NCI-H2196 treated with DMSO at 0.1 percent for 48 hours (cell line): ENCODE data around the gene UBAC1.
"Not testable (repeated sequence)": the region's sequence is repeated elsewhere in the genome, so short reads cannot be mapped to it uniquely, and the experiment has no call there.

Experiments
- DNase-seq: peaks from one replicate; lab custom pipeline; 2025; ENCODE audit not compliant: unreplicated experiment; lab: John Stamatoyannopoulos, UW

UBAC1 gene

GRCh38 chr9:135944444-135945252 lies 16.5 kb downstream of the UBAC1 start:
- no peak for DNase-seq

- not testable (repeated sequence) for DNase-seq
Measured at GRCh38 chr9:135943604-135944003, 17.6 kb downstream of the UBAC1 start.

GRCh38 chr9:135941288-135941995 lies 19.7 kb downstream of the UBAC1 start:
- no peak for DNase-seq

- DNase-seq: no peak
Measured at GRCh38 chr9:135939351-135940265, 21.6 kb downstream of the UBAC1 start.

- DNase-seq: no peak
Measured at GRCh38 chr9:135937521-135938489, 23.4 kb downstream of the UBAC1 start.

GRCh38 chr9:135933114-135933513 lies 28.1 kb downstream of the UBAC1 start:
- no peak for DNase-seq

- DNase-seq: no peak
Measured at GRCh38 chr9:135932656-135933055, 28.5 kb downstream of the UBAC1 start.

- DNase-seq: no peak
Measured at GRCh38 chr9:135931349-135931820, 29.8 kb downstream of the UBAC1 start.

- no peak for DNase-seq
Measured at GRCh38 chr9:135930446-135931345, 30.5 kb downstream of the UBAC1 start.

GRCh38 chr9:135929656-135930445 lies 31.3 kb downstream of the UBAC1 start:
- no peak for DNase-seq

- DNase-seq: no peak
Measured at GRCh38 chr9:135928731-135929655, 32.2 kb downstream of the UBAC1 start.

GRCh38 chr9:135928074-135928730 lies 33.0 kb downstream of the UBAC1 start:
- no peak for DNase-seq

- DNase-seq: no peak
Measured at GRCh38 chr9:135927195-135928013, 33.8 kb downstream of the UBAC1 start.

GRCh38 chr9:135926402-135927194 lies 34.6 kb downstream of the UBAC1 start:
- no peak for DNase-seq
